CD14-positive monocyte (primary cell): ENCODE results near the gene ZC3H11A. TPM values are rescaled to one million over a fixed set of nuclear protein-coding genes. Genes with fewer than 3 reads are reported as not detected.

ENCODE experiments used
- DNase-seq, 3 donors: peaks; one replicate each; pipeline ENCODE4 v3.0.0-alpha.2; 2011 to 2022
- H2AFZ ChIP-seq: 2 replicates; pipeline ENCODE4 v1.6.0; 2012; ENCODE audit warnings: mild to moderate bottlenecking, low read depth, low read length, inconsistent platforms; ENCODE audit not compliant: insufficient read depth, poor library complexity, severe bottlenecking
- H3K27ac ChIP-seq, 2 donors: 1 replicate in 1 of 2; 2 replicates in 1 of 2; pipeline ENCODE4 v1.5.1; 2012 to 2013; ENCODE audit warnings: low read length in 2 of 2, control low read depth in 1 of 2, inconsistent platforms in 1 of 2, low read depth in 1 of 2, mild to moderate bottlenecking in 1 of 2
- H3K27me3 ChIP-seq, 2 donors: one replicate each; pipeline versions ENCODE4 v1.6.0 to v1.6.1; 2011 to 2013; ENCODE audit warnings: low read length in 2 of 2; ENCODE audit not compliant: control insufficient read depth in 2 of 2, insufficient read depth in 2 of 2
- H3K36me3 ChIP-seq, 2 donors: replicated peaks in 1 of 2; 1 replicate in 1 of 2; 2 replicates in 1 of 2; pipeline versions ENCODE4 v1.5.1 to v1.6.1; 2012 to 2013; ENCODE audit warnings: low read length in 2 of 2, control low read depth in 1 of 2, inconsistent platforms in 1 of 2, mild to moderate bottlenecking in 1 of 2; ENCODE audit not compliant: insufficient read depth in 2 of 2, control insufficient read depth in 1 of 2
- H3K4me1 ChIP-seq, 2 donors: 1 replicate in 1 of 2; 2 replicates in 1 of 2; pipeline versions ENCODE4 v1.5.1 to v1.6.1; 2012 to 2013; ENCODE audit warnings: low read length in 2 of 2, control low read depth in 1 of 2, inconsistent platforms in 1 of 2, mild to moderate bottlenecking in 1 of 2, moderate library complexity in 1 of 2; ENCODE audit not compliant: insufficient read depth in 2 of 2, control insufficient read depth in 1 of 2
- H3K4me2 ChIP-seq: replicated peaks from 2 replicates; pipeline ENCODE3; 2012; ENCODE audit warnings: low read length, moderate library complexity, mild to moderate bottlenecking; ENCODE audit not compliant: poor library complexity, severe bottlenecking; ENCODE audit errors: extremely low read depth
- H3K4me3 ChIP-seq, 3 experiments: fragments of 200-600 bp in 1 of 3; sonication (generic) in 1 of 3; replicated peaks in 1 of 3; 1 replicate in 2 of 3; 2 replicates in 1 of 3; pipeline ENCODE4 v1.5.1; 2011 to 2013; ENCODE audit warnings: low read length in 3 of 3, mild to moderate bottlenecking in 3 of 3, control low read depth in 2 of 3, low read depth in 2 of 3, inconsistent platforms in 1 of 3, moderate library complexity in 1 of 3
- H3K79me2 ChIP-seq: 2 replicates; pipeline ENCODE4 v1.6.0; 2012; ENCODE audit warnings: mild to moderate bottlenecking, control low read depth, inconsistent platforms, low read length, moderate library complexity; ENCODE audit not compliant: insufficient read depth
- H3K9ac ChIP-seq: 2 replicates; pipeline ENCODE4 v1.6.0; 2017; ENCODE audit warnings: low read length, mild to moderate bottlenecking; ENCODE audit not compliant: insufficient read depth, poor library complexity, severe bottlenecking
- H3K9me3 ChIP-seq, 2 donors: replicated peaks in 1 of 2; 1 replicate in 1 of 2; 2 replicates in 1 of 2; pipeline versions ENCODE4 v1.5.1 to v1.6.1; 2012 to 2013; ENCODE audit warnings: low read length in 2 of 2, control low read depth in 1 of 2; ENCODE audit not compliant: control insufficient read depth in 1 of 2, insufficient read depth in 1 of 2
- H4K20me1 ChIP-seq: 2 replicates; pipeline ENCODE4 v1.6.0; 2012; ENCODE audit warnings: mild to moderate bottlenecking, low read length, control low read depth, moderate library complexity; ENCODE audit not compliant: insufficient read depth
- H3K27ac Mint-ChIP-seq, 7 donors: one replicate each; pipeline ENCODE4 v1.8.0; 2020; ENCODE audit warnings: mild to moderate bottlenecking in 7 of 7, mixed read lengths in 7 of 7, moderate library complexity in 6 of 7, inconsistent platforms in 2 of 7
- H3K27me3 Mint-ChIP-seq, 3 donors: one replicate each; pipeline ENCODE4 v1.8.0; 2021 to 2022; ENCODE audit warnings: low read depth in 3 of 3, mild to moderate bottlenecking in 3 of 3, mixed read lengths in 3 of 3, moderate library complexity in 3 of 3, inconsistent platforms in 1 of 3
- H3K36me3 Mint-ChIP-seq, 2 donors: one replicate each; pipeline ENCODE4 v1.8.0; 2020; ENCODE audit warnings: mixed read lengths in 2 of 2, inconsistent platforms in 1 of 2, mild to moderate bottlenecking in 1 of 2
- H3K4me1 Mint-ChIP-seq: one replicate; pipeline ENCODE4 v1.8.0; 2020; ENCODE audit warnings: mild to moderate bottlenecking, mixed read lengths
- H3K4me3 Mint-ChIP-seq, 2 donors: one replicate each; pipeline ENCODE4 v1.8.0; 2020; ENCODE audit warnings: mild to moderate bottlenecking in 2 of 2, mixed read lengths in 2 of 2, moderate library complexity in 1 of 2
- H3K9me3 Mint-ChIP-seq, 7 donors: one replicate each; pipeline ENCODE4 v1.8.0; 2020 to 2022; ENCODE audit warnings: mixed read lengths in 7 of 7, mild to moderate bottlenecking in 6 of 7, moderate library complexity in 6 of 7, inconsistent platforms in 2 of 7
- WGBS: methylation state at CpG from one replicate; pipeline ENCODE4 v1.1.5; 2013; ENCODE audit warnings: missing lambda C conversion rate; ENCODE audit not compliant: insufficient coverage; 5-methylcytosine and 5-hydroxymethylcytosine counted together
- intact Hi-C, 2 donors: fragments of 100-400 bp; cut with micrococcal nuclease; formaldehyde crosslinking; loops; one replicate each; pipeline versions ENCODE4 v1.15.0 to v1.15.1; 2023
- polyA plus RNA-seq, 3 donors: library from polyadenylated mRNA; depleted of rRNA in 1 of 3; unstranded in 2 of 3; stranded (reverse) in 1 of 3; fragments of 300-500 nt in 2 of 3; fragments of >200 nt in 1 of 3; fragmentation: Illumina TruSeq in 2 of 3; gene quantifications; 1 replicate in 2 of 3; 2 replicates in 1 of 3; pipeline ENCODE4 v1.2.3, GENCODE V29; 2012 to 2021
- TF ChIP-seq, protein P1 (sequence below): fragments of 200-600 bp; IDR thresholded peaks from one replicate; pipeline ENCODE4 v1.8.0; 2022; ENCODE audit warnings: antibody characterized with exemption, mild to moderate bottlenecking

The ZC3H11A gene
- polyA plus RNA-seq, 3 donors = 17.8 to 59.0 (median 23.2) TPM

DNA sequence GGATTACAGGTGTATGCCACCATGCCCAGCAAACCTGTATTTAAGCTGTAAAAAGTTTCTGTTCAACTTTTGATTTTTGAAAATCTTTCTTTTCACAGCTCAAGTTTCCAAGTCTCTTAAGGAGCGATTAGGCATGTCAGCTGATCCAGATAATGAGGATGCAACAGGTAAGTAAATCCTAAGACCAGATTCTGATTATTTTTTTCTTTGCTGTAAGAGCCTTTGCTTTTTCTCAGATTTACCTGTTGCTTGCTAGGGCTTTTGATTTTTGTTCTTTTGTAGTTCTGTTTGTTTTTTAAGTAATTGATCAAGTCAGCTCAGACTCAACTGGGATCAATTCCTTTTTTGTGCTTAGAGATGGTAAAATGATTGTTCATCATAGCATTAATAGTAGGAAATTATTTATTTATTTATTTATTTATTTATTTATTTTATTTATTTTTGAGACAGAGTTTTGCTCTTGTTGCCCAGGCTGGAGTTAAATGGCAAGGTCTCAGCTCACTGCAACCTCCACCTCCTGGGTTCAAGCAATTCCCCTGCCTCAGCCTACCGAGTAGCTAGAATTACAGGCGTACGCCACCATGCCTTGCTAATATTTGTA, 44.9 kb downstream of the ZC3H11A start:
- Histone ChIP-seq H3K36me3 (peaks cover 68 to 86% of the 10 kb centered on the region in 2 donors), H3K9ac (no peak overlapping the region), H3K27me3 (no peaks in the 10 kb centered on the region), H4K20me1 (peaks cover 24% of the 10 kb centered on the region), H3K4me3 (no peak overlapping the region), H3K4me1 (no peaks in the 10 kb centered on the region), H3K27ac (no peak overlapping the region), H2AFZ (no peak overlapping the region), H3K9me3 (no peaks in the 10 kb centered on the region), H3K79me2 (no peaks in the 10 kb centered on the region), H3K4me2 (no peak overlapping the region)
- H3K4me3 Mint-ChIP-seq = no peak overlapping the region
- TF ChIP-seq, protein P1, sequence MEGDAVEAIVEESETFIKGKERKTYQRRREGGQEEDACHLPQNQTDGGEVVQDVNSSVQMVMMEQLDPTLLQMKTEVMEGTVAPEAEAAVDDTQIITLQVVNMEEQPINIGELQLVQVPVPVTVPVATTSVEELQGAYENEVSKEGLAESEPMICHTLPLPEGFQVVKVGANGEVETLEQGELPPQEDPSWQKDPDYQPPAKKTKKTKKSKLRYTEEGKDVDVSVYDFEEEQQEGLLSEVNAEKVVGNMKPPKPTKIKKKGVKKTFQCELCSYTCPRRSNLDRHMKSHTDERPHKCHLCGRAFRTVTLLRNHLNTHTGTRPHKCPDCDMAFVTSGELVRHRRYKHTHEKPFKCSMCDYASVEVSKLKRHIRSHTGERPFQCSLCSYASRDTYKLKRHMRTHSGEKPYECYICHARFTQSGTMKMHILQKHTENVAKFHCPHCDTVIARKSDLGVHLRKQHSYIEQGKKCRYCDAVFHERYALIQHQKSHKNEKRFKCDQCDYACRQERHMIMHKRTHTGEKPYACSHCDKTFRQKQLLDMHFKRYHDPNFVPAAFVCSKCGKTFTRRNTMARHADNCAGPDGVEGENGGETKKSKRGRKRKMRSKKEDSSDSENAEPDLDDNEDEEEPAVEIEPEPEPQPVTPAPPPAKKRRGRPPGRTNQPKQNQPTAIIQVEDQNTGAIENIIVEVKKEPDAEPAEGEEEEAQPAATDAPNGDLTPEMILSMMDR = no peak
- intact Hi-C loops = no loop called here
- H3K27ac Mint-ChIP-seq = no peak overlapping the region
- H3K9me3 Mint-ChIP-seq = peaks cover 0 to 3% (median 0%) of the 10 kb centered on the region in 7 donors
- peaks cover 0 to 2% (median 0%) of the 10 kb centered on the region in 3 donors for H3K27me3 Mint-ChIP-seq
- DNase-seq = no peak
- no CpG with 5 or more reads among the region's 4 CpGs for WGBS
- H3K36me3 Mint-ChIP-seq = peaks cover 71 to 96% of the 10 kb centered on the region in 2 donors
- H3K4me1 Mint-ChIP-seq = no peaks in the 10 kb centered on the region

DNA sequence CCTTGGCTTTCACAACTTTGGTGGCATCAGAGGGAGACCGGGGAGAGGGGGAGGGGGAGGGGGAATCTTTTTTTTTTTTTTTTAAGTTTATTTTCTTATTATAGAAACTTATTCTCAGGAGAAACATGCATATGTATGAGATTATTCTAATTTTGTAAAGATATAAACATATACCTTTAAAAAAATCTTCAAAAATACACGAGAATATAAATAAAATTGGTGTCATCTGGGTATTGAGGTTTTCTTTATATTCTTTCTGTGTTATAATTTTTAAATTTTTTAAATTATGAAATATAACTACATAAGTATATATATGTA, 47.1 kb downstream of the ZC3H11A start:
- H3K27me3 ChIP-seq = no peaks in the 10 kb centered on the region
- H4K20me1 ChIP-seq = peaks cover 19% of the 10 kb centered on the region
- Mint-ChIP-seq H3K27me3 (no peaks in the 10 kb centered on the region), H3K4me3 (no peak overlapping the region), H3K9me3 (peaks cover 0 to 3% (median 0%) of the 10 kb centered on the region in 7 donors), H3K36me3 (peaks cover 71 to 96% of the 10 kb centered on the region in 2 donors), H3K27ac (no peak overlapping the region), H3K4me1 (no peaks in the 10 kb centered on the region)
- no peak overlapping the region for H3K4me2 ChIP-seq
- intact Hi-C loops = no loop called here
- DNase-seq = no peak
- H3K9ac ChIP-seq = no peak overlapping the region
- no peak overlapping the region for H2AFZ ChIP-seq
- WGBS = no CpG with 5 or more reads among the region's 2 CpGs
- no peaks in the 10 kb centered on the region for H3K9me3 ChIP-seq
- no peak overlapping the region for H3K4me3 ChIP-seq
- no peaks in the 10 kb centered on the region for H3K4me1 ChIP-seq
- no peak overlapping the region for H3K27ac ChIP-seq
- H3K36me3 ChIP-seq = peaks cover 69 to 86% of the 10 kb centered on the region in 2 donors
- TF ChIP-seq, protein P1 = no peak
- no peaks in the 10 kb centered on the region for H3K79me2 ChIP-seq
